ENCODE measurements around the gene CCDC28A. TPM values are rescaled to one million over a fixed set of nuclear protein-coding genes. Genes with fewer than 3 reads are reported as not detected.
A peak's percentile ranks its signal among the peaks of the same experiment; 100 is the strongest.

The CCDC28A gene
- total RNA-seq, 1 experiment from 2014 or later: 12.3 TPM

- intact Hi-C loops (cut with micrococcal nuclease; ENCODE audit: unreplicated experiment): loop anchor here (1.0 to 10.0 kb wide), 4 partner anchors 85 to 320 kb away; partner anchors contain the start of genes HECA and REPS1
- Histone ChIP-seq H3K4me3 (peak overlapping the region; percentile 15; the same call in 1 of the 2 replicates), H2AFZ (peak overlapping the region; percentile 45; the same call in 1 of the 2 replicates), H3K27ac (peak overlapping the region; percentile 93), H3K9me2 (ENCODE audit: insufficient read depth) (no peaks in the 10 kb centered on the region), H4K20me1 (ENCODE audit: insufficient read depth) (no peaks in the 10 kb centered on the region), H3K9me3 (ENCODE audit: insufficient read depth, low read depth) (no peaks in the 10 kb centered on the region), H3K4me2 (peak overlapping the region; percentile 66), H3F3A (ENCODE audit: insufficient read depth, low read depth) (peaks cover 27% of the 10 kb centered on the region), H3K79me2 (ENCODE audit: low read depth) (no peaks in the 10 kb centered on the region), H3K4me1 (replicated peaks; ENCODE audit: insufficient read depth) (peaks cover 51% of the 10 kb centered on the region), H3K36me3 (ENCODE audit: low read depth) (no peaks in the 10 kb centered on the region), H3K27me3 (ENCODE audit: insufficient read depth, low read depth) (no peaks in the 10 kb centered on the region)
- BruUV-seq (replicated peaks): no TSS peak
- no peak for TF ChIP-seq EZH2 (IDR thresholded peaks at IDR 0.05; ENCODE audit: low read depth)
- TF ChIP-seq CTCF (conservative IDR thresholded peaks at IDR 0.05): no peak
- POLR2A ChIA-PET (ENCODE audit: unreplicated experiment): interaction anchor here (0.6 kb wide), 1 partner anchor 590 kb away, joined by 4 read pairs; no protein-coding TSS in a partner anchor
- DNase-seq: peak; percentile 87 to 100
- CTCF ChIA-PET: interaction anchor here (0.6 kb wide), 2 partner anchors 27 to 69 kb away, joined by 3 to 5 read pairs; no protein-coding TSS in a partner anchor
These were observed 44.2 kb downstream of the CCDC28A start for GRCh38 chr6:138817799-138818198.

GRCh38 chr6:138818496-138819194 lies 45.1 kb downstream of the CCDC28A start:
- intact Hi-C loops (cut with micrococcal nuclease; ENCODE audit: unreplicated experiment): loop anchor here (5.0 to 10.0 kb wide), 3 partner anchors 84 to 319 kb away; partner anchors contain the start of gene HECA
- Histone ChIP-seq H3F3A (ENCODE audit: insufficient read depth, low read depth) (peaks cover 27% of the 10 kb centered on the region), H3K27ac (peak overlapping the region; percentile 93), H3K4me1 (replicated peaks; ENCODE audit: insufficient read depth) (peaks cover 51% of the 10 kb centered on the region), H3K9me2 (ENCODE audit: insufficient read depth) (no peaks in the 10 kb centered on the region), H3K9me3 (ENCODE audit: insufficient read depth, low read depth) (no peaks in the 10 kb centered on the region), H4K20me1 (ENCODE audit: insufficient read depth) (no peaks in the 10 kb centered on the region), H3K4me2 (peak overlapping the region; percentile 66), H3K27me3 (ENCODE audit: insufficient read depth, low read depth) (no peaks in the 10 kb centered on the region), H3K36me3 (ENCODE audit: low read depth) (no peaks in the 10 kb centered on the region), H3K4me3 (peak overlapping the region; percentile 15; the same call in 1 of the 2 replicates), H2AFZ (peak overlapping the region; percentile 45; the same call in 1 of the 2 replicates), H3K79me2 (ENCODE audit: low read depth) (no peaks in the 10 kb centered on the region)
- ChIA-PET POLR2A (ENCODE audit: unreplicated experiment) (no interaction called here), CTCF (interaction anchor here (0.6 kb wide), 1 partner anchor 264 kb away, joined by 16 read pairs; no protein-coding TSS in a partner anchor)
- no peak for TF ChIP-seq EZH2 (IDR thresholded peaks at IDR 0.05; ENCODE audit: low read depth)
- TF ChIP-seq CTCF (conservative IDR thresholded peaks at IDR 0.05): no peak
- TSS peak; percentile 80 for BruUV-seq (replicated peaks)
- DNase-seq: peak in 1 of 2 experiments; percentile 50

DNA sequence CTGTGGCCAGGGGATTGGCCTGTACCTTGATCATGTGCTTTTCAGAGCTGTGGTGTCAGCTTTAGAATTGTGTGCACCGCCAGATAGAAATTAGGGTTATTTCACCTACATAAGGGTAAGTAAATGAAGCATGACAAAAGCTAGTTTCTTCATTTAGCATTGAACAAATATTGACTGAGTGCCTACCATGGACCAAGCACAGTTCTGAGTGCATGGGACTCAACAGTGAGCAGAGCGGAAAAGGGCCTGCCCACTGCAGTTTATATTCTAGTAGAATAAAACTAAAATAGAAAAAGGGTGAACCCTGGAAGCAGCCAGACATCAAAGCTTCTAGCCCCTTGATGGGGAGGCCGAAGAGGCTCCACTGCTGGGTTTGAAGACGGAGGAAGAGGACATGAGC lies 48.0 kb downstream of the CCDC28A start:
- BruUV-seq (replicated peaks): no TSS peak
- Histone ChIP-seq H3K4me1 (replicated peaks; ENCODE audit: insufficient read depth) (peaks cover 47% of the 10 kb centered on the region), H3K27ac (no peak overlapping the region), H3K27me3 (ENCODE audit: insufficient read depth, low read depth) (no peaks in the 10 kb centered on the region), H3K36me3 (ENCODE audit: low read depth) (no peaks in the 10 kb centered on the region), H3K9me3 (ENCODE audit: insufficient read depth, low read depth) (no peaks in the 10 kb centered on the region), H3K9me2 (ENCODE audit: insufficient read depth) (no peaks in the 10 kb centered on the region), H3K79me2 (ENCODE audit: low read depth) (no peaks in the 10 kb centered on the region), H2AFZ (no peak overlapping the region), H4K20me1 (ENCODE audit: insufficient read depth) (no peaks in the 10 kb centered on the region), H3F3A (ENCODE audit: insufficient read depth, low read depth) (peaks cover 27% of the 10 kb centered on the region), H3K4me2 (no peak overlapping the region), H3K4me3 (no peak overlapping the region)
- DNase-seq: no peak
- intact Hi-C loops (cut with micrococcal nuclease; ENCODE audit: unreplicated experiment): no loop called here
- ChIA-PET CTCF (interaction anchor here (0.6 kb wide), 1 partner anchor 41 kb away, joined by 4 read pairs; no protein-coding TSS in a partner anchor), POLR2A (ENCODE audit: unreplicated experiment) (no interaction called here)
- TF ChIP-seq CTCF (conservative IDR thresholded peaks at IDR 0.05) (no peak), EZH2 (IDR thresholded peaks at IDR 0.05; ENCODE audit: low read depth) (no peak)

All from PC-9 (cell line).